Thyroid gland (tissue), 4 donors: ENCODE data around the gene ZNRF1.

Experiments used
- CTCF ChIP-seq, 6 experiments: fragments of 200-600 bp in 3 of 6; fragments of 450-650 bp in 3 of 6; sonication (generic) in 3 of 6; IDR thresholded peaks; one replicate each; pipeline ENCODE4 v1.5.1; 2016 to 2019; ENCODE audit warnings: antibody characterized with exemption in 6 of 6, mild to moderate bottlenecking in 2 of 6, inconsistent platforms in 1 of 6, moderate library complexity in 1 of 6
- POLR2A ChIP-seq, 2 donors: fragments of 450-650 bp; IDR thresholded peaks; one replicate each; pipeline ENCODE4 v1.6.1; 2017; ENCODE audit warnings: antibody characterized with exemption in 2 of 2, mild to moderate bottlenecking in 2 of 2, moderate library complexity in 1 of 2

- TF ChIP-seq CTCF (IDR thresholded peaks at IDR 0.05) = no peak
- TF ChIP-seq POLR2A (IDR thresholded peaks at IDR 0.05) = no peak
These were observed 153.8 kb downstream of the ZNRF1 start for GRCh38 chr16:75152635-75153034.
